H1 (cell line): ENCODE results near the gene CX3CR1. TPM values are rescaled to one million over a fixed set of nuclear protein-coding genes. Genes with fewer than 3 reads are reported as not detected.

Experiments
- CTCF ChIA-PET: fragments of 300-600 bp; sonication (Branson Sonifier 250); formaldehyde crosslinking; loops from one replicate; lab custom pipeline; 2021; ENCODE audit not compliant: partially characterized antibody; lab: Charles Lee
- POLR2A ChIA-PET: fragments of 300-600 bp; sonication (Branson Sonifier 250); formaldehyde crosslinking; loops from one replicate; lab custom pipeline; 2021; ENCODE audit warnings: inconsistent platforms; ENCODE audit not compliant: partially characterized antibody; lab: Charles Lee
- DNase-seq, 2 experiments: peaks; one replicate each; pipeline versions ENCODE4 v3.0.0 to v3.0.0-alpha.2; 2010 to 2022; ENCODE audit warnings: low spot score in 2 of 2, low read depth in 1 of 2, mixed read lengths in 1 of 2
- FAIRE-seq: peaks from 2 replicates; lab custom pipeline; 2011; peaks lifted over from hg19 to GRCh38; lab: Jason Lieb, UNC
- H2AFZ ChIP-seq: 2 replicates; pipeline ENCODE4 v1.8.1; 2012; ENCODE audit warnings: low read length, inconsistent platforms
- H2AK5ac ChIP-seq: 2 replicates; pipeline ENCODE4 v1.6.1; 2013; ENCODE audit warnings: low read depth, low read length
- H2BK120ac ChIP-seq: replicated peaks from 2 replicates; pipeline ENCODE3; 2013; ENCODE audit warnings: low read depth, low read length, inconsistent platforms
- H2BK12ac ChIP-seq: 2 replicates; pipeline ENCODE4 v1.6.1; 2013; ENCODE audit warnings: low read depth, low read length
- H2BK15ac ChIP-seq: 2 replicates; pipeline ENCODE4 v1.6.1; 2013; ENCODE audit warnings: low read length
- H2BK20ac ChIP-seq: 2 replicates; pipeline ENCODE4 v1.6.1; 2013; ENCODE audit warnings: low read length
- H2BK5ac ChIP-seq: 2 replicates; pipeline ENCODE4 v1.6.1; 2013; ENCODE audit warnings: low read depth, low read length
- H3K14ac ChIP-seq: 2 replicates; pipeline ENCODE4 v1.6.1; 2013; ENCODE audit warnings: inconsistent platforms; ENCODE audit not compliant: insufficient read length
- H3K18ac ChIP-seq: 2 replicates; pipeline ENCODE4 v1.6.1; 2013; ENCODE audit warnings: low read length; ENCODE audit errors: extremely low read depth
- H3K23ac ChIP-seq: 2 replicates; pipeline ENCODE4 v1.6.1; 2013; ENCODE audit warnings: inconsistent platforms; ENCODE audit not compliant: insufficient read length
- H3K23me2 ChIP-seq: 2 replicates; pipeline ENCODE4 v1.6.1; 2013; ENCODE audit warnings: low read depth, low read length
- H3K27ac ChIP-seq: 2 replicates; pipeline ENCODE4 v1.6.1; 2011; ENCODE audit warnings: low read depth, low read length, inconsistent platforms
- H3K27me3 ChIP-seq, 4 experiments: replicated peaks in 1 of 4; 1 replicate in 1 of 4; 2 replicates in 3 of 4; pipeline versions ENCODE4 v1.6.1 to v1.8.1; 2011 to 2013; ENCODE audit warnings: low read length in 3 of 4, mild to moderate bottlenecking in 3 of 4, inconsistent platforms in 2 of 4, mixed read lengths in 2 of 4, moderate library complexity in 1 of 4; ENCODE audit not compliant: control insufficient read depth in 3 of 4, insufficient read depth in 3 of 4; ENCODE audit errors: extremely low read depth in 1 of 4
- H3K36me3 ChIP-seq, 4 experiments: 2 replicates each; pipeline versions ENCODE4 v1.6.1 to v1.8.1; 2011 to 2013; ENCODE audit warnings: mild to moderate bottlenecking in 4 of 4, low read length in 3 of 4, moderate library complexity in 2 of 4, control low read depth in 1 of 4, inconsistent platforms in 1 of 4; ENCODE audit not compliant: insufficient read depth in 4 of 4, control insufficient read depth in 2 of 4
- H3K4ac ChIP-seq: replicated peaks from 2 replicates; pipeline ENCODE3; 2013; ENCODE audit warnings: low read length, low read depth, mixed read lengths, inconsistent platforms; ENCODE audit not compliant: insufficient read length
- H3K4me1 ChIP-seq, 4 experiments: replicated peaks in 1 of 4; 1 replicate in 1 of 4; 2 replicates in 3 of 4; pipeline versions ENCODE4 v1.6.1 to v1.8.1; 2011 to 2013; ENCODE audit warnings: low read length in 3 of 4, inconsistent platforms in 2 of 4, mixed read lengths in 1 of 4; ENCODE audit not compliant: insufficient read depth in 4 of 4, control insufficient read depth in 3 of 4
- H3K4me2 ChIP-seq, 2 experiments: 2 replicates each; pipeline versions ENCODE4 v1.6.1 to v1.8.1; 2011 to 2013; ENCODE audit warnings: low read depth in 2 of 2, low read length in 2 of 2, control low read depth in 1 of 2, inconsistent platforms in 1 of 2, mild to moderate bottlenecking in 1 of 2; ENCODE audit not compliant: insufficient read depth in 1 of 2
- H3K4me3 ChIP-seq, 4 experiments: fragments of 200-600, 300-600 bp in 1 of 4; sonication (generic), shearing (Covaris generic), sonication (Bioruptor Twin) in 1 of 4; 2 replicates each; pipeline versions ENCODE4 v1.5.1 to v1.8.1; 2011 to 2016; ENCODE audit warnings: low read length in 4 of 4, low read depth in 3 of 4, control low read depth in 2 of 4, inconsistent platforms in 2 of 4, mild to moderate bottlenecking in 2 of 4, mixed read lengths in 1 of 4, moderate library complexity in 1 of 4; ENCODE audit not compliant: insufficient read depth in 2 of 4; ENCODE audit errors: extremely low read depth in 1 of 4
- H3K56ac ChIP-seq: replicated peaks from 2 replicates; pipeline ENCODE3; 2013; ENCODE audit warnings: low read depth, mild to moderate bottlenecking, mixed read lengths, low read length, inconsistent platforms; ENCODE audit not compliant: insufficient read length
- H3K79me1 ChIP-seq: 2 replicates; pipeline ENCODE4 v1.6.1; 2013; ENCODE audit warnings: low read depth, low read length, control low read depth
- H3K79me2 ChIP-seq, 2 experiments: 2 replicates each; pipeline versions ENCODE4 v1.6.1 to v1.8.1; 2012 to 2013; ENCODE audit warnings: low read length in 2 of 2, mild to moderate bottlenecking in 2 of 2, inconsistent platforms in 1 of 2; ENCODE audit not compliant: insufficient read depth in 2 of 2, control insufficient read depth in 1 of 2
- H3K9ac ChIP-seq, 4 experiments: replicated peaks in 1 of 4; 1 replicate in 1 of 4; 2 replicates in 3 of 4; pipeline versions ENCODE4 v1.6.1 to v1.8.1; 2011 to 2013; ENCODE audit warnings: low read depth in 3 of 4, low read length in 3 of 4, control low read depth in 2 of 4, mild to moderate bottlenecking in 2 of 4, moderate library complexity in 2 of 4, inconsistent platforms in 1 of 4; ENCODE audit errors: extremely low read depth in 1 of 4
- H3K9me3 ChIP-seq, 2 experiments: 2 replicates each; pipeline versions ENCODE4 v1.6.1 to v1.8.1; 2012 to 2013; ENCODE audit warnings: mild to moderate bottlenecking in 2 of 2, moderate library complexity in 2 of 2, control low read depth in 1 of 2, inconsistent platforms in 1 of 2, low read depth in 1 of 2, low read length in 1 of 2, mixed read lengths in 1 of 2; ENCODE audit not compliant: insufficient read depth in 2 of 2
- H4K20me1 ChIP-seq, 2 experiments: replicated peaks in 1 of 2; 2 replicates each; pipeline versions ENCODE3 to v1.8.1; 2011 to 2013; ENCODE audit warnings: inconsistent platforms in 2 of 2, low read length in 2 of 2, mild to moderate bottlenecking in 1 of 2; ENCODE audit not compliant: insufficient read depth in 2 of 2, control insufficient read depth in 1 of 2
- H4K5ac ChIP-seq: 2 replicates; pipeline ENCODE4 v1.6.1; 2013; ENCODE audit warnings: low read length, low read depth, mixed read lengths, inconsistent platforms; ENCODE audit not compliant: insufficient read length
- H4K8ac ChIP-seq: 2 replicates; pipeline ENCODE4 v1.8.0; 2013; ENCODE audit warnings: mild to moderate bottlenecking, moderate library complexity, low read length, inconsistent platforms; ENCODE audit not compliant: insufficient read depth; ENCODE audit errors: extremely low read depth
- H4K91ac ChIP-seq: replicated peaks from 2 replicates; pipeline ENCODE3; 2013; ENCODE audit warnings: low read length, mixed read lengths, inconsistent platforms; ENCODE audit not compliant: insufficient read length
- SAP30 ChIP-seq: fragments of 300-600 bp; sonication (generic); IDR thresholded peaks from 2 replicates; pipeline ENCODE4 v1.7.1; 2012; ENCODE audit warnings: low read length, moderate library complexity, mild to moderate bottlenecking, inconsistent platforms; ENCODE audit not compliant: insufficient read depth, insufficient replicate concordance
- WGBS, 2 experiments: shearing (Covaris generic) in 1 of 2; methylation state at CpG; one replicate each; pipeline versions ENCODE4 v1.1.6 to v1.1.7; 2013 to 2015; ENCODE audit warnings: low lambda C conversion rate in 2 of 2, mixed read lengths in 2 of 2, inconsistent platforms in 1 of 2, low coverage in 1 of 2, missing lambda C conversion rate in 1 of 2; ENCODE audit not compliant: insufficient replicate concordance in 2 of 2, insufficient coverage in 1 of 2, insufficient read length in 1 of 2; ENCODE audit errors: extremely low coverage in 1 of 2, missing lambda C conversion rate in 1 of 2; 5-methylcytosine and 5-hydroxymethylcytosine counted together
- polyA plus RNA-seq, 7 experiments: library from polyadenylated mRNA; depleted of rRNA in 3 of 7; stranded (reverse) in 5 of 7; unstranded in 2 of 7; fragments of >200 nt in 5 of 7; fragments of 200-250 nt in 2 of 7; gene quantifications; 1 replicate in 5 of 7; 2 replicates in 1 of 7; 4 replicates in 1 of 7; pipeline versions ENCODE4 v1.2.1 to v1.2.3, GENCODE V29; 2011 to 2013; ENCODE audit warnings: missing spikeins in 2 of 7, mixed read lengths in 2 of 7
- total RNA-seq: library from RNA; stranded (reverse); fragmentation: NEBNext Ultra II Directional; extraction: Animal tissue kit (Norgen Biotek cat#: 25700); gene quantifications from 2 replicates; pipeline ENCODE4 v1.2.1, GENCODE V29; 2021
- TF ChIP-seq, protein P1 (sequence below): IDR thresholded peaks from 2 replicates; pipeline ENCODE4 v1.6.1; 2012; ENCODE audit warnings: inconsistent platforms

CX3CR1 gene
- total and polyA plus RNA-seq, 2 of the 8 experiments (the other 6 are each of a cell fraction or from before 2014, with no cell fraction given): 0.08 TPM; not detected in 1

DNA sequence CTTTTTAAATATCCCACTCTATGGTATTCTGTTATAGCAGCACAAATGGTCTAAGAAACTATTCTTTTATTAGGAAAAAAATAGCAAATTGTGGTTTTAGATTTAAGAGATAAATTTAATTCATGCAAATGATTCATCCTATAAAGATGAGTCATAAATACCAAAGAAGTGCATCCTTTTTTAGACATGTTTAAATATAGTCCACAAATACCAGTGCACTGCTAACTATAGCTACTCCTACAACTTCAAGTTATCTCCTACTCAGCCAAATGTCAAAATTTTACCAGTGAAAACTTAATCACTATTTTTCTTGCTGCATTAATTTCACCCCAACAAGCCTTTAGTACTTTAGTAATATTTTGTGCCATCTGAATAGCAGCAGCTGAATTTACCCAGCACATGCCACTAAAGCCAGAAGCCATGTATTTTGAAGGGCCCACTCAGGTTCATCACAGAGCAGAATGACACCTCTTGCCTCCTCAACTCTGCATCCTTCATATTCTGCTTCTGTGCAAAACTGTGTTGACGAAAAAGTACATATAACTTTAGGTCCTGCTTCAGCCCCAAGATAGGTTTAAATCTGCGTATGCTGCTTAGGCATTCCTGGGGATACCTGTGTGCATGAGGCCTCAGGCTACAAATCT is 24.9 kb downstream of the CX3CR1 start:
- H3K56ac ChIP-seq: no peak overlapping the region
- H4K91ac ChIP-seq: no peak overlapping the region
- H3K27me3 ChIP-seq: no peaks in the 10 kb centered on the region
- H3K79me1 ChIP-seq: no peaks in the 10 kb centered on the region
- ChIA-PET POLR2A (interaction anchor here (0.9 kb wide), 1 partner anchor 18 kb away, joined by 3 read pairs; no protein-coding TSS in a partner anchor), CTCF (interaction anchor here (0.8 to 1.3 kb wide), 5 partner anchors 17 to 64 kb away, joined by 3 to 4 read pairs (median 3); no protein-coding TSS in a partner anchor)
- no peaks in the 10 kb centered on the region for H3K23me2 ChIP-seq
- no peak overlapping the region for H4K5ac ChIP-seq
- no peak overlapping the region for H2AFZ ChIP-seq
- no peak overlapping the region for H3K18ac ChIP-seq
- H3K79me2 ChIP-seq: no peaks in the 10 kb centered on the region
- no peak overlapping the region for H3K9ac ChIP-seq
- DNase-seq (no peak), FAIRE-seq (no peak)
- H3K4me3 ChIP-seq: no peak overlapping the region
- H2BK5ac ChIP-seq: no peak overlapping the region
- no peaks in the 10 kb centered on the region for H3K4me1 ChIP-seq
- H3K4ac ChIP-seq: no peak overlapping the region
- no peak overlapping the region for H2BK15ac ChIP-seq
- no peak overlapping the region for H3K23ac ChIP-seq
- no peak overlapping the region for H3K4me2 ChIP-seq
- H3K36me3 ChIP-seq: no peaks in the 10 kb centered on the region
- H4K8ac ChIP-seq: no peak overlapping the region
- H2BK20ac ChIP-seq: no peak overlapping the region
- no peak overlapping the region for H2BK12ac ChIP-seq
- H2BK120ac ChIP-seq: no peak overlapping the region
- H3K9me3 ChIP-seq: no peaks in the 10 kb centered on the region
- no peaks in the 10 kb centered on the region for H4K20me1 ChIP-seq
- 48% methylated on average over 2 of the region's 2 CpGs; no CpG with 5 or more reads in 1 of the 2 experiments for WGBS, 2 experiments
- no peak overlapping the region for H2AK5ac ChIP-seq
- H3K14ac ChIP-seq: no peak overlapping the region
- H3K27ac ChIP-seq: no peak overlapping the region
- TF ChIP-seq SAP30: no peak
- TF ChIP-seq, protein P1, sequence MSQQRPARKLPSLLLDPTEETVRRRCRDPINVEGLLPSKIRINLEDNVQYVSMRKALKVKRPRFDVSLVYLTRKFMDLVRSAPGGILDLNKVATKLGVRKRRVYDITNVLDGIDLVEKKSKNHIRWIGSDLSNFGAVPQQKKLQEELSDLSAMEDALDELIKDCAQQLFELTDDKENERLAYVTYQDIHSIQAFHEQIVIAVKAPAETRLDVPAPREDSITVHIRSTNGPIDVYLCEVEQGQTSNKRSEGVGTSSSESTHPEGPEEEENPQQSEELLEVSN: no peak
